Bronchial epithelial cell (primary cell): ENCODE data around the gene LSM10. TPM values are rescaled to one million over a fixed set of nuclear protein-coding genes. Genes with fewer than 3 reads are reported as not detected.
A peak's percentile ranks its signal among the peaks of the same experiment; 100 is the strongest.

Source experiments
- DNase-seq: peaks from one replicate; pipeline ENCODE4 v3.0.0-alpha.2; 2010; ENCODE audit warnings: low read depth
- FAIRE-seq: peaks from 2 replicates; lab custom pipeline; 2011; peaks lifted over from hg19 to GRCh38; lab: Jason Lieb, UNC
- H3K27me3 ChIP-seq: 2 replicates; pipeline ENCODE4 v1.5.1; 2011; ENCODE audit warnings: low read length; ENCODE audit not compliant: control insufficient read depth, insufficient read depth
- H3K36me3 ChIP-seq: 2 replicates; pipeline ENCODE4 v1.5.1; 2011; ENCODE audit warnings: low read length; ENCODE audit not compliant: control insufficient read depth, insufficient read depth
- H3K4me3 ChIP-seq: 2 replicates; pipeline ENCODE4 v1.5.1; 2011; ENCODE audit warnings: mild to moderate bottlenecking, low read depth, low read length, control low read depth
- total RNA-seq: library from RNA; depleted of rRNA; stranded (reverse); fragments of >200 nt; gene quantifications from 2 replicates; pipeline ENCODE4 v1.2.1, GENCODE V29; 2014
- TF ChIP-seq, protein P1 (sequence below): IDR thresholded peaks from 2 replicates; pipeline ENCODE4 v1.5.1; 2011; ENCODE audit warnings: mild to moderate bottlenecking, moderate library complexity, low read length, control low read depth, inconsistent platforms; ENCODE audit not compliant: insufficient read depth, severe bottlenecking

The LSM10 gene
- total RNA-seq, 1 donor from 2014 or later: 7.6 TPM

GRCh38 chr1:36432616-36433015 is 34.9 kb upstream of the LSM10 start:
- DNase-seq (no peak), FAIRE-seq (no peak)
- TF ChIP-seq, protein P1, sequence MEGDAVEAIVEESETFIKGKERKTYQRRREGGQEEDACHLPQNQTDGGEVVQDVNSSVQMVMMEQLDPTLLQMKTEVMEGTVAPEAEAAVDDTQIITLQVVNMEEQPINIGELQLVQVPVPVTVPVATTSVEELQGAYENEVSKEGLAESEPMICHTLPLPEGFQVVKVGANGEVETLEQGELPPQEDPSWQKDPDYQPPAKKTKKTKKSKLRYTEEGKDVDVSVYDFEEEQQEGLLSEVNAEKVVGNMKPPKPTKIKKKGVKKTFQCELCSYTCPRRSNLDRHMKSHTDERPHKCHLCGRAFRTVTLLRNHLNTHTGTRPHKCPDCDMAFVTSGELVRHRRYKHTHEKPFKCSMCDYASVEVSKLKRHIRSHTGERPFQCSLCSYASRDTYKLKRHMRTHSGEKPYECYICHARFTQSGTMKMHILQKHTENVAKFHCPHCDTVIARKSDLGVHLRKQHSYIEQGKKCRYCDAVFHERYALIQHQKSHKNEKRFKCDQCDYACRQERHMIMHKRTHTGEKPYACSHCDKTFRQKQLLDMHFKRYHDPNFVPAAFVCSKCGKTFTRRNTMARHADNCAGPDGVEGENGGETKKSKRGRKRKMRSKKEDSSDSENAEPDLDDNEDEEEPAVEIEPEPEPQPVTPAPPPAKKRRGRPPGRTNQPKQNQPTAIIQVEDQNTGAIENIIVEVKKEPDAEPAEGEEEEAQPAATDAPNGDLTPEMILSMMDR: no peak
- Histone ChIP-seq H3K4me3 (no peak overlapping the region), H3K27me3 (no peaks in the 10 kb centered on the region), H3K36me3 (no peaks in the 10 kb centered on the region)

- Histone ChIP-seq H3K4me3 (no peak overlapping the region), H3K27me3 (no peaks in the 10 kb centered on the region), H3K36me3 (no peaks in the 10 kb centered on the region)
- TF ChIP-seq, protein P1: no peak
- FAIRE-seq: no peak
- DNase-seq: peak; percentile 61
These were observed 28.1 kb upstream of the LSM10 start for GRCh38 chr1:36425791-36426190.

DNA sequence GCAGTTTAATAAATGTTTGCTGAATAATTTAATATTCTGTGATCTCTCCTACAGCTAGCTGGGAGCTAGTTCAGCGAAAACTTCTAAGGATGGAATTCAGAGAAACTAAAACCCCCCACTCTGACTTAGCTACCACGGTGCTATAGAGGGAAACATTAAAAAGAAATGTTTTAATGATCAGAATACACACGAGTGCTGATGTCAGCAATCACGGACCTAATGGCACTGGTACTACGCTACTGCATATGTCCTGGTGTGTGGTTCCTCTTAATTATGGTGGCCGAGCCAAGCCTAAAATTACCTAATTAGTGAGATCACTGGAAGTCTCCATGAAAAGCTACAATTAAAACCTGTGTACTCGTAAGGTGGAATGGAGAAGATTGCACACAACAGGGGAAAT is 23.9 kb upstream of the LSM10 start:
- Histone ChIP-seq H3K27me3 (no peaks in the 10 kb centered on the region), H3K36me3 (no peaks in the 10 kb centered on the region), H3K4me3 (no peak overlapping the region)
- peak; percentile 58 for FAIRE-seq
- TF ChIP-seq, protein P1: no peak
- no peak for DNase-seq

GRCh38 chr1:36420836-36421317 is 23.2 kb upstream of the LSM10 start:
- H3K36me3 ChIP-seq: no peaks in the 10 kb centered on the region
- H3K27me3 ChIP-seq: no peaks in the 10 kb centered on the region
- DNase-seq (peak; percentile 80), FAIRE-seq (peak; percentile 98)
- no peak overlapping the region for H3K4me3 ChIP-seq
- TF ChIP-seq, protein P1: peak; percentile 99

DNA sequence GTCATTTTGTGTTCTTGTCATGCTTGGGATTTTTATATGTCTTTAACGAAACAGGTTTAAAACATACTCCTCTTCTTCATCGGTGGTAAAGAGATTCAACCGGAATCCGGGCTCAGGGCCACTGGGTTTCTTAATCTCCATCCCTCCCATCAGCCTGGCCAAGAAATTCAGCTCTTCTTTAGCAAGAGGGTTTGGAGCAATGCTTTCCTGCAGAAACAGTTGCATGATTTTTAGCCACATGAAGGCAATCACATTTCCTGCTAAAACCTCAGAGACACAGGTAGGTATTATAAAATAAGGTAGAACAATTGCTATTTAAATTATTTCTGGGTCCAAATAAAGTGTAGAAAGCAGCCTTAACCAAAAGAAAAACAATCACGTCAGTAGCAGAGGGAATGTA is 22.7 kb upstream of the LSM10 start:
- Histone ChIP-seq H3K27me3 (no peaks in the 10 kb centered on the region), H3K36me3 (no peaks in the 10 kb centered on the region), H3K4me3 (no peak overlapping the region)
- TF ChIP-seq, protein P1: no peak
- DNase-seq: no peak
- no peak for FAIRE-seq

DNA sequence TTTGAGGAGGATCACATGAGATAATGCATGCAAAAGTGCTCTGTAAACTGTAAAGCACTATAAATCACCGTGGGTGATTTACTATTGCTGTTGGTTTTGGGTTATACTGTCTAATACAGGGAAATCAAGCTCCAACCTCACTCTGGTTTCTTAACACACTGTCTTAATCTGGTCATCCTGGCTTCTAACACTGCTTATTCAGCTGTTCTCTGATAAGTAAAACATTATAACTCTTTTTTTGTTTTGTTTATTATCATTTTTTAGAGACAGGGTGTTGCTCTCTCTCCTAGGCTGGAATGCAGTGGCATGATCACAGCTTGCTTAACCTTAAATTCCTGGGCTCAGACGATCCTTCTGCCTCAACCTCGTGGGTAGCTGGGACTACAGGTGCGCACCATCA is 21.9 kb upstream of the LSM10 start:
- no peaks in the 10 kb centered on the region for H3K27me3 ChIP-seq
- TF ChIP-seq, protein P1: no peak

More for the DNA sequence above, 21.9 kb upstream of the LSM10 start:
- FAIRE-seq (no peak), DNase-seq (no peak)
- Histone ChIP-seq H3K4me3 (no peak overlapping the region), H3K36me3 (no peaks in the 10 kb centered on the region)
